ENCODE data around the gene NELFE.
"Not testable (repeated sequence)": the region's sequence is repeated elsewhere in the genome, so short reads cannot be mapped to it uniquely, and the experiment has no call there.

Gene NELFE

DNA sequence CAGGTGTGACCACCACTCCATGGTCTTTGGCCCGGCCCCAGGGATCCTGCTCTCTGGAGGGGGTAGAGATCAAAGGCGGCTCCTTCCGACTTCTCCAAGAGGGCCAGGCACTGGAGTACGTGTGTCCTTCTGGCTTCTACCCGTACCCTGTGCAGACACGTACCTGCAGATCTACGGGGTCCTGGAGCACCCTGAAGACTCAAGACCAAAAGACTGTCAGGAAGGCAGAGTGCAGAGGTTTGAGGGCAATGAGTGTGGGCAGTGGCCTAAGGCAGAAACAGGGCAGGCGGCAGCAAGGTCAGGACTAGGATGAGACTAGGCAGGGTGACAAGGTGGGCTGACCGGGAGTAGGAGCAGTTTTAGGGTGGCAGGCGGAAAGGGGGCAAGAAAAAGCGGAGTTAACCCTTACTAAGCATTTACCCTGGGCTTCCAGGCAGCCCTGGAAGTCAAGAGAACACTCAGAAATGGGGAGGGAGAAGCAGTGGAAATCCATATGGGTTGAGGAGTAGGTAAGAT, 12.3 kb downstream of the NELFE start:
- Histone ChIP-seq H3K4me3 (ENCODE audit: low read depth in 1 of 2, low read length in 2 of 2) (peak overlapping the region in 1 of 2 donors; percentile 22), H3K9ac (ENCODE audit: low read length) (no peak overlapping the region), H3K9me3 (ENCODE audit: low read length) (no peaks in the 10 kb centered on the region), H3K27me3 (ENCODE audit: control insufficient read depth in 1 of 2, insufficient read depth in 2 of 2, low read length in 2 of 2) (no peaks in the 10 kb centered on the region), H3K4me1 (ENCODE audit: insufficient read depth, low read length) (peaks cover 10% of the 10 kb centered on the region), H3K36me3 (ENCODE audit: insufficient read depth, low read length) (peaks cover 4% of the 10 kb centered on the region), H3K27ac (ENCODE audit: low read depth, low read length) (no peak overlapping the region)

DNA sequence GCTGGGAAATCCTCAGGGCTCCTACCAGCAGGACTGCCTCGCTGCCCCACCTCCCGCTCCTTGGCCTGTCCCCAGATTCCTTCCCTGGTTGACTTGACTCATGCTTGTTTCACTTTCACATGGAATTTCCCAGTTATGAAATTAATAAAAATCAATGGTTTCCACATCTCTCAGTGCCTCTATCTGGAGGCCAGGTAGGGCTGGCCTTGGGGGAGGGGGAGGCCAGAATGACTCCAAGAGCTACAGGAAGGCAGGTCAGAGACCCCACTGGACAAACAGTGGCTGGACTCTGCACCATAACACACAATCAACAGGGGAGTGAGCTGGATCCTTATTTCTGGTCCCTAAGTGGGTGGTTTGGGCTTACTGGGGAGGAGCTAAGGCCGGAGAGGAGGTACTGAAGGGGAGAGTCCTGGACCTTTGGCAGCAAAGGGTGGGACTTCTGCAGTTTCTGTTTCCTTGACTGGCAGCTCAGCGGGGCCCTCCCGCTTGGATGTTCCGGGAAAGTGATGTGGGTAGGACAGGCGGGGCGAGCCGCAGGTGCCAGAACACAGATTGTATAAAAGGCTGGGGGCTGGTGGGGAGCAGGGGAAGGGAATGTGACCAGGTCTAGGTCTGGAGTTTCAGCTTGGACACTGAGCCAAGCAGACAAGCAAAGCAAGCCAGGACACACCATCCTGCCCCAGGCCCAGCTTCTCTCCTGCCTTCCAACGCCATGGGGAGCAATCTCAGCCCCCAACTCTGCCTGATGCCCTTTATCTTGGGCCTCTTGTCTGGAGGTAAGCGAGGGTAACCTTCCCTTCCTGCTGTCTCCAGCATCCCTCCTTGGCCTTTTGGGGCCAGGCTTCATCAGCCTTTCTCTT, 13.0 kb downstream of the NELFE start, which contains the start of gene CFB:
CFB (plus strand) TSS at position 589 of the 863 bp plus-strand sequence; CDS start at position 716, 127 bp downstream.
- no peaks in the 10 kb centered on the region for H3K27me3 ChIP-seq (ENCODE audit: control insufficient read depth in 1 of 2, insufficient read depth in 2 of 2, low read length in 2 of 2)
- H3K4me3 ChIP-seq (ENCODE audit: low read depth in 1 of 2, low read length in 2 of 2), result peak within 1 kb of the TSS in 1 of 2 donors; percentile 22
- no peaks in the 10 kb centered on the region for H3K9me3 ChIP-seq (ENCODE audit: low read length)
- H3K4me1 ChIP-seq (ENCODE audit: insufficient read depth, low read length), result peaks cover 10% of the 10 kb centered on the region
- peak within 1 kb of the TSS; percentile 64 for H3K27ac ChIP-seq (ENCODE audit: low read depth, low read length)
- H3K9ac ChIP-seq (ENCODE audit: low read length), result no peak within 1 kb of the TSS
- no peaks in the 10 kb centered on the region for H3K36me3 ChIP-seq (ENCODE audit: insufficient read depth, low read length)

DNA sequence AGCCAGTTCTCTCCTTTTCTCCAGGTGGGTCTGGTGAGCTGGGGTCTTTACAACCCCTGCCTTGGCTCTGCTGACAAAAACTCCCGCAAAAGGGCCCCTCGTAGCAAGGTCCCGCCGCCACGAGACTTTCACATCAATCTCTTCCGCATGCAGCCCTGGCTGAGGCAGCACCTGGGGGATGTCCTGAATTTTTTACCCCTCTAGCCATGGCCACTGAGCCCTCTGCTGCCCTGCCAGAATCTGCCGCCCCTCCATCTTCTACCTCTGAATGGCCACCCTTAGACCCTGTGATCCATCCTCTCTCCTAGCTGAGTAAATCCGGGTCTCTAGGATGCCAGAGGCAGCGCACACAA, 13.6 kb downstream of the NELFE start:
- no peak overlapping the region for H3K9ac ChIP-seq (ENCODE audit: low read length)
- H3K27me3 ChIP-seq (ENCODE audit: control insufficient read depth in 1 of 2, insufficient read depth in 2 of 2, low read length in 2 of 2), result no peaks in the 10 kb centered on the region
- peaks cover 10% of the 10 kb centered on the region for H3K4me1 ChIP-seq (ENCODE audit: insufficient read depth, low read length)
- no peak overlapping the region for H3K4me3 ChIP-seq (ENCODE audit: low read depth in 1 of 2, low read length in 2 of 2)
- H3K9me3 ChIP-seq (ENCODE audit: low read length), result no peaks in the 10 kb centered on the region
- H3K27ac ChIP-seq (ENCODE audit: low read depth, low read length), result peak overlapping the region; percentile 64
- no peaks in the 10 kb centered on the region for H3K36me3 ChIP-seq (ENCODE audit: insufficient read depth, low read length)

DNA sequence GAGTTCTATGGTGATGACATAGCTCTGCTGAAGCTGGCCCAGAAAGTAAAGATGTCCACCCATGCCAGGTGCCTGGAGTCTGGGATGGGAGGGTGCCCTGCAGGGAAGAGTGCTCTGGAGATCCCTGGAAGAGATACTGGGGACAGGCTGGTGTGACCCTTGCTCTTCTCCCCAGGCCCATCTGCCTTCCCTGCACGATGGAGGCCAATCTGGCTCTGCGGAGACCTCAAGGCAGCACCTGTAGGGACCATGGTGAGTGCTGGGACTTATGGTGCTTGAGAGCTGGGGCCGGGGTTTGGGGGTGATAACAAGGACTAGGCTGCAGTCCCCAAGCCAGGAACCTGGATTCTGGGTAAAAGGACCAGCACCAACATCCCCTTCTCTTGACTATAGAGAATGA, 15.0 kb downstream of the NELFE start:
- peaks cover 10% of the 10 kb centered on the region for H3K4me1 ChIP-seq (ENCODE audit: insufficient read depth, low read length)
- no peaks in the 10 kb centered on the region for H3K9me3 ChIP-seq (ENCODE audit: low read length)
- H3K36me3 ChIP-seq (ENCODE audit: insufficient read depth, low read length), result no peaks in the 10 kb centered on the region
- H3K27ac ChIP-seq (ENCODE audit: low read depth, low read length), result no peak overlapping the region
- no peaks in the 10 kb centered on the region for H3K27me3 ChIP-seq (ENCODE audit: control insufficient read depth in 1 of 2, insufficient read depth in 2 of 2, low read length in 2 of 2)
- H3K4me3 ChIP-seq (ENCODE audit: low read depth in 1 of 2, low read length in 2 of 2), result no peak overlapping the region
- no peak overlapping the region for H3K9ac ChIP-seq (ENCODE audit: low read length)

DNA sequence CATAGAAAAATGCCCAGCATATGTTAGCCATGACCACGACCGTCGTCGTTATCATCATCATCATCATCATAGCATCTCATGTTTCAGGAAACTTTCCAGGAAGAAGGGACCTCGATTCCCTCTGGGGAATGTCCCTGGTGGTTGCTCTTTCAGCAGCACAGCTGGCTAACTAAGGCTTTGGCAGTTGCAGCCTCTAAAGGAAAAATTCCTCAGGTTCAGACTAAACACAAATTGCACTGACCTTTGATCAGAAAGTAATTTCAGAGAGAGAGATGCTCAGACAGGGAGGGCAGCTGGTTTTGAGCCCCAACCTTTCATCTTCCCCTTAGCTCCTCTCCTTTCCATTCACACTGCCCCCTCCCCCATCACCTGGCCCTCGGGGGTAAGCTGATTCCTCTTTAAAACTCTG, 18.5 kb downstream of the NELFE start:
- Histone ChIP-seq H3K27ac (ENCODE audit: low read depth, low read length) (no peak overlapping the region), H3K9ac (ENCODE audit: low read length) (no peak overlapping the region), H3K27me3 (ENCODE audit: control insufficient read depth in 1 of 2, insufficient read depth in 2 of 2, low read length in 2 of 2) (no peaks in the 10 kb centered on the region), H3K36me3 (ENCODE audit: insufficient read depth, low read length) (no peaks in the 10 kb centered on the region), H3K9me3 (ENCODE audit: low read length) (no peaks in the 10 kb centered on the region), H3K4me1 (ENCODE audit: insufficient read depth, low read length) (peaks cover 6% of the 10 kb centered on the region), H3K4me3 (ENCODE audit: low read depth in 1 of 2, low read length in 2 of 2) (no peak overlapping the region)

DNA sequence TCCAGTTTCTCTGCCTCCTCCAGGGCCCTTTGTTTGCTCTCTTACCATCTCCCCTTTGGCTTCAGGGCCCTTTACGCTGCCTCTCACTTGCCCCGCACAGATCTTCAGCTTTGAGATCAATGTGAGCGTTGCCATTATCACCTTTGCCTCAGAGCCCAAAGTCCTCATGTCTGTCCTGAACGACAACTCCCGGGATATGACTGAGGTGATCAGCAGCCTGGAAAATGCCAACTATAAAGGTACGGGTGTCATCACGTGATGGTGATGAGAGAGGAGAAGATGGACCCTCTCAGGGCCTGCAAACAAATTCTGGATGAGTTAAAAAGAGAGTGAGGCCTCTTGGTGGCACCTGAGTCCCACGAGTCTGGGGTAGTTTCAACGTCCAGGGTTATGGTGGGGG, 22.9 kb downstream of the NELFE start:
- Histone ChIP-seq H3K9ac (ENCODE audit: low read length) (no peak overlapping the region), H3K9me3 (ENCODE audit: low read length) (no peaks in the 10 kb centered on the region), H3K4me3 (ENCODE audit: low read depth in 1 of 2, low read length in 2 of 2) (no peak overlapping the region), H3K36me3 (ENCODE audit: insufficient read depth, low read length) (no peaks in the 10 kb centered on the region), H3K27ac (ENCODE audit: low read depth, low read length) (no peak overlapping the region), H3K27me3 (ENCODE audit: control insufficient read depth in 1 of 2, insufficient read depth in 2 of 2, low read length in 2 of 2) (no peaks in the 10 kb centered on the region), H3K4me1 (ENCODE audit: insufficient read depth, low read length) (no peaks in the 10 kb centered on the region)

DNA sequence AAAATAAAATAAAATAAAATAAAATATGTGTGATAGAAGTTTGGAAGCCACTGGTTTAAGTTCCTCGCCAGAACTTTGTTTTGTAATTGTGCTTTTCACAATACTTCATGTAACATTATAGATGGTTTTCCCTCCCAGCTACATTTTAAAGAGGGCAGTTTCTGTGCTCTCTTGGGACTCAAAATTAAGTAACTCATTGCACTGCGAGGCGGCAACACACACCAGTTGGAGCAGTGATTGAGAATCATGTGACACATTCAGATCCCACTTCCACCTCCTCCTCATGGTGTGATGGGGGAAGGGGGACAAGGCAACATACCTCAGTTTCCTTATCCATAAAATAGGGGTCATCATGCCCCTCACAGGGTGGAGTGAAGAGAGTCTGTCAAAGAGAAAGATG, 23.8 kb downstream of the NELFE start:
- no peaks in the 10 kb centered on the region for H3K9me3 ChIP-seq (ENCODE audit: low read length)
- H3K27ac ChIP-seq (ENCODE audit: low read depth, low read length), result no peak overlapping the region
- H3K9ac ChIP-seq (ENCODE audit: low read length), result no peak overlapping the region
- H3K4me1 ChIP-seq (ENCODE audit: insufficient read depth, low read length), result no peaks in the 10 kb centered on the region
- no peaks in the 10 kb centered on the region for H3K36me3 ChIP-seq (ENCODE audit: insufficient read depth, low read length)
- H3K4me3 ChIP-seq (ENCODE audit: low read depth in 1 of 2, low read length in 2 of 2), result no peak overlapping the region
- H3K27me3 ChIP-seq (ENCODE audit: control insufficient read depth in 1 of 2, insufficient read depth in 2 of 2, low read length in 2 of 2), result no peaks in the 10 kb centered on the region

DNA sequence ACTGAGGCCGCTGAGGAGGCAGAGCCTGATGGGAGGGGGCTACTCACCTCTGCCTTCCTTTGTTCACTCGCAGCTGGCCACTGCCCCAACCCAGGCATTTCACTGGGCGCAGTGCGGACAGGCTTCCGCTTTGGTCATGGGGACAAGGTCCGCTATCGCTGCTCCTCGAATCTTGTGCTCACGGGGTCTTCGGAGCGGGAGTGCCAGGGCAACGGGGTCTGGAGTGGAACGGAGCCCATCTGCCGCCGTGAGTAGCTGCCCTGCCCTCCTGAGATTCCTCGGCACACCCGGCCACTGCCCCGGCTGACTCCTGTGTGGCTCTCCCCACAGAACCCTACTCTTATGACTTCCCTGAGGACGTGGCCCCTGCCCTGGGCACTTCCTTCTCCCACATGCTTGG, 25.2 kb downstream of the NELFE start:
- no peak overlapping the region for H3K27ac ChIP-seq (ENCODE audit: low read depth, low read length)
- no peak overlapping the region for H3K4me3 ChIP-seq (ENCODE audit: low read depth in 1 of 2, low read length in 2 of 2)
- H3K9me3 ChIP-seq (ENCODE audit: low read length), result no peaks in the 10 kb centered on the region

DNA sequence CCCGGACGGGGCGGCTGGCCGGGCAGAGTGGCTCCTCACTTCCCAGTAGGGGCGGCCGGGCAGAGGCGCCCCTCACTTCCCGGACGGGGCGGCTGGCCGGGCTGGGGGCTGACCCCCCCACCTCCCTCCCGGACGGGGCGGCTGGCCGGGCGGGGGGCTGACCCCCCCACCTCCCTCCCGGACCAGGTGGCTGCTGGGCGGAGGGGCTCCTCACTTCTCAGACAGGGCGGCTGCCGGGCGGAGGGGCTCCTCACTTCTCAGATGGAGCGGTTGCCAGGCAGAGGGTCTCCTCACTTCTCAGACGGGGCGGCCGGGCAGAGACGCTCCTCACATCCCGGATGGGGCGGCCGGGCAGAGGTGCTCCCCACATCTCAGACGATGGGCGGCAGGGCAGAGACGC, 26.6 kb downstream of the NELFE start:
- H3K36me3 ChIP-seq (ENCODE audit: insufficient read depth, low read length); H3K4me3 ChIP-seq (ENCODE audit: low read depth in 1 of 2, low read length in 2 of 2); H3K9ac ChIP-seq (ENCODE audit: low read length); H3K4me1 ChIP-seq (ENCODE audit: insufficient read depth, low read length); H3K27me3 ChIP-seq (ENCODE audit: control insufficient read depth in 1 of 2, insufficient read depth in 2 of 2, low read length in 2 of 2); H3K9me3 ChIP-seq (ENCODE audit: low read length); H3K27ac ChIP-seq (ENCODE audit: low read depth, low read length): not testable (repeated sequence)

More for the DNA sequence above, 25.2 kb downstream of the NELFE start:
- Histone ChIP-seq H3K36me3 (ENCODE audit: insufficient read depth, low read length) (no peaks in the 10 kb centered on the region), H3K9ac (ENCODE audit: low read length) (no peak overlapping the region), H3K27me3 (ENCODE audit: control insufficient read depth in 1 of 2, insufficient read depth in 2 of 2, low read length in 2 of 2) (no peaks in the 10 kb centered on the region), H3K4me1 (ENCODE audit: insufficient read depth, low read length) (no peaks in the 10 kb centered on the region)

DNA sequence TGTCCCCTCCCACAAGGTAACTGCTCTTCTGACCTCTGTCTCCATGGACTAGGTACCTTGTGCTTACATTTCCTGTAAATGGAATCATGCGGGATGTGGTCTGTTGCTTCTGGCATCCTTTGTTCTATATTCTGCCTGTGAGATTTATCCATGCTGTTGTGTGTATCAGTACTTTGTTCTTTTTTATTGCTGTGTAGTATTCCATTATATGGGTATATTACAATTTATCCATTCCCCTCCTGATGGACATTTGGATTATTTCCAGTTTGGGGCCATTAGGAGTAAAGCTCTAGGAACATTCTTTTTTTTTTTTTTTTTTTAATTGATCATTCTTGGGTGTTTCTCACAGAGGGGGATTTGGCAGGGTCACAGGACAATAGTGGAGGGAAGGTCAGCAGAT, 27.8 kb downstream of the NELFE start:
- Histone ChIP-seq H3K9me3 (ENCODE audit: low read length) (no peaks in the 10 kb centered on the region), H3K36me3 (ENCODE audit: insufficient read depth, low read length) (no peaks in the 10 kb centered on the region), H3K4me1 (ENCODE audit: insufficient read depth, low read length) (no peaks in the 10 kb centered on the region), H3K9ac (ENCODE audit: low read length) (no peak overlapping the region), H3K4me3 (ENCODE audit: low read depth in 1 of 2, low read length in 2 of 2) (no peak overlapping the region), H3K27me3 (ENCODE audit: control insufficient read depth in 1 of 2, insufficient read depth in 2 of 2, low read length in 2 of 2) (no peaks in the 10 kb centered on the region), H3K27ac (ENCODE audit: low read depth, low read length) (no peak overlapping the region)

DNA sequence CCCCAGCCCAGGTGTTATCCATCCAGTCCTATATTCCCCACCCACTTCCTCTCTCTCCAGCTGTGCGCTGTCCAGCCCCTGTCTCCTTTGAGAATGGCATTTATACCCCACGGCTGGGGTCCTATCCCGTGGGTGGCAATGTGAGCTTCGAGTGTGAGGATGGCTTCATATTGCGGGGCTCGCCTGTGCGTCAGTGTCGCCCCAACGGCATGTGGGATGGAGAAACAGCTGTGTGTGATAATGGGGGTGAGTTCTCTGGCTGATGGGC, 30.2 kb downstream of the NELFE start:
- no peaks in the 10 kb centered on the region for H3K36me3 ChIP-seq (ENCODE audit: insufficient read depth, low read length)
- H3K27me3 ChIP-seq (ENCODE audit: control insufficient read depth in 1 of 2, insufficient read depth in 2 of 2, low read length in 2 of 2), result no peaks in the 10 kb centered on the region
- no peaks in the 10 kb centered on the region for H3K4me1 ChIP-seq (ENCODE audit: insufficient read depth, low read length)
- no peak overlapping the region for H3K9ac ChIP-seq (ENCODE audit: low read length)
- no peak overlapping the region for H3K27ac ChIP-seq (ENCODE audit: low read depth, low read length)
- no peaks in the 10 kb centered on the region for H3K9me3 ChIP-seq (ENCODE audit: low read length)
- H3K4me3 ChIP-seq (ENCODE audit: low read depth in 1 of 2, low read length in 2 of 2), result peak overlapping the region in 1 of 2 donors; percentile 21

All from muscle layer of colon (tissue), 2 donors.